Kidney epithelial cell (primary cell): Measurements from ENCODE around the gene PLIN3. TPM values are rescaled to one million over a fixed set of nuclear protein-coding genes. Genes with fewer than 3 reads are reported as not detected.

Source experiments
- DNase-seq: peaks from one replicate; pipeline ENCODE4 v3.0.0-alpha.2; 2010; ENCODE audit warnings: low read depth
- H3K27me3 ChIP-seq: 2 replicates; pipeline ENCODE4 v1.6.0; 2011; ENCODE audit warnings: low read length; ENCODE audit not compliant: control insufficient read depth, insufficient read depth
- H3K36me3 ChIP-seq: 2 replicates; pipeline ENCODE4 v1.5.1; 2011; ENCODE audit warnings: low read length; ENCODE audit not compliant: control insufficient read depth, insufficient read depth
- H3K4me3 ChIP-seq: 2 replicates; pipeline ENCODE4 v1.5.1; 2011; ENCODE audit warnings: low read depth, mild to moderate bottlenecking, control low read depth, low read length
- CTCF ChIP-seq: IDR thresholded peaks from 2 replicates; pipeline ENCODE4 v1.5.1; 2011; ENCODE audit warnings: mild to moderate bottlenecking, moderate library complexity, low read length, control low read depth, inconsistent platforms; ENCODE audit not compliant: insufficient read depth, poor library complexity, severe bottlenecking
- total RNA-seq: library from RNA; depleted of rRNA; stranded (reverse); fragments of >200 nt; gene quantifications from 2 replicates; pipeline ENCODE4 v1.2.3, GENCODE V29; 2015

The PLIN3 gene
- total RNA-seq, 1 donor from 2014 or later = 59.5 TPM

- TF ChIP-seq CTCF = peak; percentile 65
- no peaks in the 10 kb centered on the region for H3K36me3 ChIP-seq
- H3K4me3 ChIP-seq = peak overlapping the region; percentile 75
- DNase-seq = peak; percentile 95
- H3K27me3 ChIP-seq = no peaks in the 10 kb centered on the region
These were observed 44.6 kb upstream of the PLIN3 start for GRCh38 chr19:4911786-4912672.

GRCh38 chr19:4911314-4911713 is 43.8 kb upstream of the PLIN3 start:
- Histone ChIP-seq H3K4me3 (peak overlapping the region; percentile 75), H3K27me3 (no peaks in the 10 kb centered on the region), H3K36me3 (no peaks in the 10 kb centered on the region)
- DNase-seq = no peak
- TF ChIP-seq CTCF = no peak

- no peak for TF ChIP-seq CTCF
- Histone ChIP-seq H3K27me3 (no peaks in the 10 kb centered on the region), H3K4me3 (peak overlapping the region; percentile 75), H3K36me3 (no peaks in the 10 kb centered on the region)
- DNase-seq = no peak
These were observed 43.3 kb upstream of the PLIN3 start for GRCh38 chr19:4910594-4911281.

- Histone ChIP-seq H3K36me3 (no peaks in the 10 kb centered on the region), H3K4me3 (peak overlapping the region; percentile 75), H3K27me3 (no peaks in the 10 kb centered on the region)
- DNase-seq = no peak
- no peak for TF ChIP-seq CTCF
These were observed 42.6 kb upstream of the PLIN3 start for GRCh38 chr19:4909897-4910593.

GRCh38 chr19:4909156-4909896 is 41.9 kb upstream of the PLIN3 start, which contains the start of gene UHRF1:
TSS of gene UHRF1 (plus strand) at chr19:4909501. CDS start at chr19:4910886, 1,385 bp downstream.
- no peaks in the 10 kb centered on the region for H3K27me3 ChIP-seq
- no peaks in the 10 kb centered on the region for H3K36me3 ChIP-seq
- peak within 1 kb of the TSS; percentile 75 for H3K4me3 ChIP-seq
- no peak for DNase-seq
- TF ChIP-seq CTCF = no peak
